Astrocyte (in vitro differentiated cells and primary cell): Measurements from ENCODE around the gene SEPTIN3.

ENCODE experiments used
- EZH2 ChIP-seq: IDR thresholded peaks from 2 replicates; pipeline ENCODE4 v1.6.1; 2012; ENCODE audit warnings: mild to moderate bottlenecking, low read length, inconsistent platforms; ENCODE audit not compliant: insufficient read depth
- TF ChIP-seq, protein P1 (sequence below): IDR thresholded peaks from 2 replicates; pipeline ENCODE4 v1.5.1; 2011; ENCODE audit warnings: low read depth, mild to moderate bottlenecking, inconsistent platforms, low read length, moderate library complexity; ENCODE audit not compliant: insufficient read depth

DNA sequence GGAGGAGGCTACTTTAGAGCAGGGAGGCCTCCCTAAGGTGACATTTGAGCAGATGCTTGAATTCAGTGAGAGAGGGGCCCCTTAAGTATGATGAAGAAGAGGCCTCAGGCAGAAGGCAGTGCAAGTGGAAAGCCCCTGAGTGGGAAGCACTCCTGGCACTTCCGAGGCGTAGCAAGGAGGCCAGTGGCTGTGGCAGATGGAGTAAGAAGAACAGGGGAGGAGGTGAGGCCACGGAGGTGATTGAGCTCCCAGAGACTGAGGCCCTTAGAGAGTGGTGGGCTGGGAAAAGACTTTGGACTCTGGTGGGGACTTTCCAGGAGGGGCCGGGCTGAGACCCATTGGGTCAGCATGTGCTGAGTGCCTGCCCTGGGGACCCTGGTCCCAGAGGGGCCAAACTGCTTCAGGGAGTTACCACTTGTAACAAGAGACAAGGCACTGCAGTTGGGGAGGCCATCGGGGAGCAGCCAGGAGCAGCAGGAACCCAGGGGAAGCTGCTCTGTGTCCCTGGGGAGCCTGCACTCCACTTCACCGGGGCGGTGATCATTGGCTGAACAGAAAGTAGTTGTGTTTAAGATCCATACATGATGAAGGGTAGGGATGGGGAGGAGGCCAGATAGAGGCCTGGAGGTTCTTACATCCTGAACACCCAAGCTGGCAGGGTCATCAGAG, 19.8 kb upstream of the SEPTIN3 start:
- TF ChIP-seq, protein P1, sequence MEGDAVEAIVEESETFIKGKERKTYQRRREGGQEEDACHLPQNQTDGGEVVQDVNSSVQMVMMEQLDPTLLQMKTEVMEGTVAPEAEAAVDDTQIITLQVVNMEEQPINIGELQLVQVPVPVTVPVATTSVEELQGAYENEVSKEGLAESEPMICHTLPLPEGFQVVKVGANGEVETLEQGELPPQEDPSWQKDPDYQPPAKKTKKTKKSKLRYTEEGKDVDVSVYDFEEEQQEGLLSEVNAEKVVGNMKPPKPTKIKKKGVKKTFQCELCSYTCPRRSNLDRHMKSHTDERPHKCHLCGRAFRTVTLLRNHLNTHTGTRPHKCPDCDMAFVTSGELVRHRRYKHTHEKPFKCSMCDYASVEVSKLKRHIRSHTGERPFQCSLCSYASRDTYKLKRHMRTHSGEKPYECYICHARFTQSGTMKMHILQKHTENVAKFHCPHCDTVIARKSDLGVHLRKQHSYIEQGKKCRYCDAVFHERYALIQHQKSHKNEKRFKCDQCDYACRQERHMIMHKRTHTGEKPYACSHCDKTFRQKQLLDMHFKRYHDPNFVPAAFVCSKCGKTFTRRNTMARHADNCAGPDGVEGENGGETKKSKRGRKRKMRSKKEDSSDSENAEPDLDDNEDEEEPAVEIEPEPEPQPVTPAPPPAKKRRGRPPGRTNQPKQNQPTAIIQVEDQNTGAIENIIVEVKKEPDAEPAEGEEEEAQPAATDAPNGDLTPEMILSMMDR = no peak
- TF ChIP-seq EZH2 = no peak
